H9 (cell line): ENCODE data around the gene TDRD1. TPM values are rescaled to one million over a fixed set of nuclear protein-coding genes. Genes with fewer than 3 reads are reported as not detected.

Experiments used
- DNase-seq: peaks from one replicate; pipeline ENCODE4 v3.0.0-alpha.2; 2017
- H2AFZ ChIP-seq: one replicate; pipeline ENCODE4 v1.6.1; 2013; ENCODE audit warnings: mild to moderate bottlenecking, low read length, control low read depth, moderate library complexity
- H2AK5ac ChIP-seq: 2 replicates; pipeline ENCODE4 v1.6.1; 2013; ENCODE audit warnings: low read length, control low read depth, mixed read lengths; ENCODE audit not compliant: insufficient read length
- H2BK120ac ChIP-seq: one replicate; pipeline ENCODE4 v1.6.1; 2013; ENCODE audit warnings: low read depth, mild to moderate bottlenecking, low read length, control low read depth, inconsistent platforms; ENCODE audit not compliant: poor library complexity, severe bottlenecking
- H2BK12ac ChIP-seq: 2 replicates; pipeline ENCODE4 v1.6.1; 2013; ENCODE audit warnings: low read length, control low read depth, mixed read lengths, low read depth; ENCODE audit not compliant: insufficient read length
- H2BK15ac ChIP-seq: 2 replicates; pipeline ENCODE4 v1.6.1; 2013; ENCODE audit warnings: low read depth, low read length, control low read depth
- H2BK20ac ChIP-seq: one replicate; pipeline ENCODE4 v1.6.1; 2013; ENCODE audit warnings: low read depth, mild to moderate bottlenecking, low read length, control low read depth, inconsistent platforms; ENCODE audit not compliant: poor library complexity, severe bottlenecking
- H2BK5ac ChIP-seq: 2 replicates; pipeline ENCODE4 v1.6.1; 2013; ENCODE audit warnings: low read length, control low read depth, mixed read lengths; ENCODE audit not compliant: insufficient read length
- H3K14ac ChIP-seq: 2 replicates; pipeline ENCODE4 v1.6.1; 2013; ENCODE audit warnings: low read length, control low read depth; ENCODE audit not compliant: insufficient read depth
- H3K18ac ChIP-seq: 2 replicates; pipeline ENCODE4 v1.6.1; 2013; ENCODE audit warnings: low read depth, mild to moderate bottlenecking, mixed read lengths, low read length, control low read depth; ENCODE audit not compliant: insufficient read length
- H3K23ac ChIP-seq: 2 replicates; pipeline ENCODE4 v1.6.1; 2013; ENCODE audit warnings: low read length, control low read depth, mixed read lengths, low read depth; ENCODE audit not compliant: insufficient read length
- H3K23me2 ChIP-seq: 2 replicates; pipeline ENCODE4 v1.6.1; 2013; ENCODE audit warnings: low read depth, mild to moderate bottlenecking, mixed read lengths, low read length, control low read depth; ENCODE audit not compliant: insufficient read length, poor library complexity, severe bottlenecking
- H3K27ac ChIP-seq: 2 replicates; pipeline ENCODE4 v1.5.1; 2013; ENCODE audit warnings: low read length, control low read depth, mixed read lengths, low read depth; ENCODE audit not compliant: insufficient read length
- H3K27me3 ChIP-seq: 2 replicates; pipeline ENCODE4 v1.6.1; 2013; ENCODE audit warnings: low read length, control low read depth, inconsistent platforms; ENCODE audit not compliant: insufficient read depth
- H3K4ac ChIP-seq: 2 replicates; pipeline ENCODE4 v1.6.1; 2013; ENCODE audit warnings: low read depth, mild to moderate bottlenecking, control low read depth, inconsistent platforms, low read length, moderate library complexity
- H3K4me1 ChIP-seq: 2 replicates; pipeline ENCODE4 v1.6.1; 2013; ENCODE audit warnings: low read length, control low read depth, inconsistent platforms; ENCODE audit not compliant: insufficient read depth
- H3K4me2 ChIP-seq: 2 replicates; pipeline ENCODE4 v1.6.1; 2013; ENCODE audit warnings: low read length, control low read depth, mixed read lengths; ENCODE audit not compliant: insufficient read length, insufficient read depth
- H3K56ac ChIP-seq: 2 replicates; pipeline ENCODE4 v1.6.1; 2013; ENCODE audit warnings: low read depth, mild to moderate bottlenecking, mixed read lengths, low read length, control low read depth; ENCODE audit not compliant: insufficient read length
- H3K79me1 ChIP-seq: 2 replicates; pipeline ENCODE4 v1.6.1; 2013; ENCODE audit warnings: low read depth, mild to moderate bottlenecking, moderate library complexity, low read length, control low read depth, inconsistent platforms; ENCODE audit not compliant: insufficient read depth, poor library complexity, severe bottlenecking
- H3K79me2 ChIP-seq: 2 replicates; pipeline ENCODE4 v1.6.1; 2013; ENCODE audit warnings: low read length, control low read depth, inconsistent platforms; ENCODE audit not compliant: insufficient read depth
- H3K9ac ChIP-seq: 2 replicates; pipeline ENCODE4 v1.6.1; 2013; ENCODE audit warnings: low read length, control low read depth, mixed read lengths; ENCODE audit not compliant: insufficient read length; ENCODE audit errors: extremely low read depth
- H3K9me3 ChIP-seq: one replicate; pipeline ENCODE4 v1.6.1; 2013; ENCODE audit warnings: low read depth, low read length, inconsistent platforms; ENCODE audit not compliant: control insufficient read depth
- H3T11ph ChIP-seq: one replicate; pipeline ENCODE4 v1.6.1; 2013; ENCODE audit warnings: mild to moderate bottlenecking, low read length, control low read depth, inconsistent platforms
- H4K20me1 ChIP-seq: one replicate; pipeline ENCODE4 v1.6.1; 2013; ENCODE audit not compliant: control insufficient read depth, insufficient read length, insufficient read depth
- H4K5ac ChIP-seq: 2 replicates; pipeline ENCODE4 v1.6.1; 2013; ENCODE audit warnings: low read depth, mild to moderate bottlenecking, mixed read lengths, low read length, control low read depth; ENCODE audit not compliant: insufficient read length
- H4K8ac ChIP-seq: replicated peaks from 2 replicates; pipeline ENCODE4 v1.6.1; 2013; ENCODE audit warnings: low read length, control low read depth, mixed read lengths, low read depth; ENCODE audit not compliant: insufficient read length
- H4K91ac ChIP-seq: 2 replicates; pipeline ENCODE4 v1.6.1; 2013; ENCODE audit warnings: low read depth, mild to moderate bottlenecking, moderate library complexity, mixed read lengths, low read length, control low read depth; ENCODE audit not compliant: insufficient read length
- H3K27ac Mint-ChIP-seq, 3 experiments: 2 replicates in 2 of 3; 3 replicates in 1 of 3; pipeline ENCODE4 v1.8.0; 2020 to 2021; ENCODE audit warnings: mixed read lengths in 3 of 3, mild to moderate bottlenecking in 1 of 3, moderate library complexity in 1 of 3
- H3K27me3 Mint-ChIP-seq: 2 replicates; pipeline ENCODE4 v1.8.0; 2021; ENCODE audit warnings: low read depth, mild to moderate bottlenecking, moderate library complexity, mixed read lengths
- H3K36me3 Mint-ChIP-seq, 3 experiments: 2 replicates in 2 of 3; 3 replicates in 1 of 3; pipeline ENCODE4 v1.8.0; 2020 to 2021; ENCODE audit warnings: low read depth in 3 of 3, mixed read lengths in 3 of 3; ENCODE audit not compliant: insufficient read depth in 1 of 3
- H3K4me1 Mint-ChIP-seq, 2 experiments: 2 replicates each; pipeline ENCODE4 v1.8.0; 2020; ENCODE audit warnings: mixed read lengths in 2 of 2
- H3K4me3 Mint-ChIP-seq, 2 experiments: 2 replicates in 1 of 2; 3 replicates in 1 of 2; pipeline ENCODE4 v1.8.0; 2020 to 2021; ENCODE audit warnings: mild to moderate bottlenecking in 2 of 2, mixed read lengths in 2 of 2, moderate library complexity in 1 of 2
- H3K9me3 Mint-ChIP-seq, 2 experiments: 2 replicates in 1 of 2; 3 replicates in 1 of 2; pipeline ENCODE4 v1.8.0; 2020; ENCODE audit warnings: mild to moderate bottlenecking in 2 of 2, mixed read lengths in 2 of 2, moderate library complexity in 1 of 2
- WGBS: extraction: QIAGEN DNeasy Blood & Tissue Kit; methylation state at CpG from one replicate; pipeline ENCODE4 v1.1.7; 2013; ENCODE audit warnings: missing lambda C conversion rate, low lambda C conversion rate, mixed read lengths; ENCODE audit not compliant: insufficient read length; ENCODE audit errors: extremely low coverage; 5-methylcytosine and 5-hydroxymethylcytosine counted together
- total RNA-seq: library from RNA; stranded (reverse); gene quantifications from 2 replicates; pipeline ENCODE4 v1.2.1, GENCODE V29; 2021
- TF ChIP-seq, protein P1 (sequence below): fragments of 200-600 bp; sonication (generic); conservative IDR thresholded peaks from 3 replicates; pipeline ENCODE4 v1.8.0; 2021; ENCODE audit warnings: antibody characterized with exemption, mild to moderate bottlenecking

Gene TDRD1
- total RNA-seq, 1 experiment from 2014 or later, result 0.15 TPM

GRCh38 chr10:114233482-114233881 is 54.3 kb downstream of the TDRD1 start:
- Mint-ChIP-seq H3K4me1 (peaks cover 0 to 2% of the 10 kb centered on the region in 2 experiments; a peak in 1 of 4 replicates), H3K27ac (no peak overlapping the region), H3K4me3 (no peak overlapping the region), H3K27me3 (peaks cover 23% of the 10 kb centered on the region), H3K36me3 (no peaks in the 10 kb centered on the region), H3K9me3 (0 out of 5 replicates have a peak, but pooled peaks cover 0 to 3% of the 10 kb centered on the region in 2 experiments)
- Histone ChIP-seq H2BK15ac (no peak overlapping the region), H2BK12ac (no peak overlapping the region), H4K8ac (no peak overlapping the region), H4K91ac (no peak overlapping the region), H2AFZ (no peak overlapping the region), H3K27me3 (no peaks in the 10 kb centered on the region; the same call in 1 of the 2 replicates), H2BK120ac (no peak overlapping the region), H3T11ph (no peak overlapping the region), H3K4ac (no peak overlapping the region), H2BK20ac (no peak overlapping the region), H3K9ac (no peak overlapping the region), H3K4me1 (no peaks in the 10 kb centered on the region), H3K79me1 (no peaks in the 10 kb centered on the region), H3K27ac (no peak overlapping the region), H3K23me2 (no peaks in the 10 kb centered on the region), H3K9me3 (no peaks in the 10 kb centered on the region), H3K79me2 (no peaks in the 10 kb centered on the region), H3K14ac (no peak overlapping the region), H2AK5ac (no peak overlapping the region), H3K56ac (no peak overlapping the region), H2BK5ac (no peak overlapping the region), H3K4me2 (no peak overlapping the region), H3K23ac (no peak overlapping the region), H3K18ac (no peak overlapping the region), H4K5ac (no peak overlapping the region), H4K20me1 (no peaks in the 10 kb centered on the region)
- DNase-seq, result no peak
- TF ChIP-seq, protein P1, sequence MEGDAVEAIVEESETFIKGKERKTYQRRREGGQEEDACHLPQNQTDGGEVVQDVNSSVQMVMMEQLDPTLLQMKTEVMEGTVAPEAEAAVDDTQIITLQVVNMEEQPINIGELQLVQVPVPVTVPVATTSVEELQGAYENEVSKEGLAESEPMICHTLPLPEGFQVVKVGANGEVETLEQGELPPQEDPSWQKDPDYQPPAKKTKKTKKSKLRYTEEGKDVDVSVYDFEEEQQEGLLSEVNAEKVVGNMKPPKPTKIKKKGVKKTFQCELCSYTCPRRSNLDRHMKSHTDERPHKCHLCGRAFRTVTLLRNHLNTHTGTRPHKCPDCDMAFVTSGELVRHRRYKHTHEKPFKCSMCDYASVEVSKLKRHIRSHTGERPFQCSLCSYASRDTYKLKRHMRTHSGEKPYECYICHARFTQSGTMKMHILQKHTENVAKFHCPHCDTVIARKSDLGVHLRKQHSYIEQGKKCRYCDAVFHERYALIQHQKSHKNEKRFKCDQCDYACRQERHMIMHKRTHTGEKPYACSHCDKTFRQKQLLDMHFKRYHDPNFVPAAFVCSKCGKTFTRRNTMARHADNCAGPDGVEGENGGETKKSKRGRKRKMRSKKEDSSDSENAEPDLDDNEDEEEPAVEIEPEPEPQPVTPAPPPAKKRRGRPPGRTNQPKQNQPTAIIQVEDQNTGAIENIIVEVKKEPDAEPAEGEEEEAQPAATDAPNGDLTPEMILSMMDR, result no peak
- WGBS, result no CpG with 5 or more reads among the region's 6 CpGs
